NT2/D1 (cell line): ENCODE results near the gene KIF13A.

Experiments used
- SUZ12 ChIP-seq: IDR thresholded peaks from 2 replicates; pipeline ENCODE4 v1.6.1; 2011; ENCODE audit not compliant: insufficient read length, insufficient read depth; ENCODE audit errors: extremely low read depth
- YY1 ChIP-seq: IDR thresholded peaks from 2 replicates; pipeline ENCODE4 v1.6.1; 2011; ENCODE audit not compliant: insufficient read length, insufficient read depth

GRCh38 chr6:17883665-17884497 lies 103.6 kb downstream of the KIF13A start:
- no peak for TF ChIP-seq YY1
- no peak for TF ChIP-seq SUZ12
